Measurements from ENCODE around the gene MRPL22. TPM values are rescaled to one million over a fixed set of nuclear protein-coding genes. Genes with fewer than 3 reads are reported as not detected.

Gene MRPL22
- total RNA-seq, 1 donor from 2014 or later = 24.8 TPM

GRCh38 chr5:154896562-154897165 lies 44.2 kb upstream of the MRPL22 start:
- no peak for DNase-seq (ENCODE audit: extremely low spot score in 2 of 2)
- Histone ChIP-seq H3K4me3 (no peak overlapping the region), H3K9me3 (no peaks in the 10 kb centered on the region), H3K36me3 (peaks cover 0 to 55% of the 10 kb centered on the region in 2 donors), H3K4me1 (peaks cover 9% of the 10 kb centered on the region), H3K27me3 (no peaks in the 10 kb centered on the region), H3K27ac (no peak overlapping the region)
- TF ChIP-seq POLR2A (IDR thresholded peaks at IDR 0.05) (no peak), POLR2AphosphoS5 (IDR thresholded peaks at IDR 0.05; ENCODE audit: insufficient read depth in 1 of 2, low read depth in 1 of 2) (no peak), CTCF (IDR thresholded peaks at IDR 0.05) (no peak)
- intact Hi-C loops (cut with DNase I) = no loop called here

GRCh38 chr5:154898210-154898609 lies 42.7 kb upstream of the MRPL22 start:
- no peaks in the 10 kb centered on the region for H3K27me3 ChIP-seq
- H3K4me1 ChIP-seq = peaks cover 9% of the 10 kb centered on the region
- no peak for DNase-seq (ENCODE audit: extremely low spot score in 2 of 2)
- no peak overlapping the region for H3K27ac ChIP-seq
- H3K9me3 ChIP-seq = no peaks in the 10 kb centered on the region
- peaks cover 0 to 56% of the 10 kb centered on the region in 2 donors for H3K36me3 ChIP-seq
- no peak overlapping the region for H3K4me3 ChIP-seq
- TF ChIP-seq POLR2AphosphoS5 (IDR thresholded peaks at IDR 0.05; ENCODE audit: insufficient read depth in 1 of 2, low read depth in 1 of 2) (no peak), POLR2A (IDR thresholded peaks at IDR 0.05) (no peak), CTCF (IDR thresholded peaks at IDR 0.05) (no peak)
- intact Hi-C loops (cut with DNase I) = no loop called here

- H3K9me3 ChIP-seq = no peaks in the 10 kb centered on the region
- peaks cover 9% of the 10 kb centered on the region for H3K4me1 ChIP-seq
- peaks cover 0 to 59% of the 10 kb centered on the region in 2 donors for H3K36me3 ChIP-seq
- H3K27me3 ChIP-seq = no peaks in the 10 kb centered on the region
- TF ChIP-seq POLR2AphosphoS5 (IDR thresholded peaks at IDR 0.05; ENCODE audit: insufficient read depth in 1 of 2, low read depth in 1 of 2) = no peak
- TF ChIP-seq POLR2A (IDR thresholded peaks at IDR 0.05) = no peak
- TF ChIP-seq CTCF (IDR thresholded peaks at IDR 0.05) = no peak
- H3K27ac ChIP-seq = peak overlapping the region; percentile 59
- DNase-seq (ENCODE audit: extremely low spot score in 2 of 2) = no peak
- H3K4me3 ChIP-seq = no peak overlapping the region
- intact Hi-C loops (cut with DNase I) = no loop called here
Measured at GRCh38 chr5:154899151-154899816, 41.6 kb upstream of the MRPL22 start.

GRCh38 chr5:154900066-154900465 lies 40.8 kb upstream of the MRPL22 start:
- no peak overlapping the region for H3K4me3 ChIP-seq
- H3K27me3 ChIP-seq = no peaks in the 10 kb centered on the region
- H3K27ac ChIP-seq = peak overlapping the region; percentile 52
- TF ChIP-seq CTCF (IDR thresholded peaks at IDR 0.05) = no peak
- no peak for TF ChIP-seq POLR2AphosphoS5 (IDR thresholded peaks at IDR 0.05; ENCODE audit: insufficient read depth in 1 of 2, low read depth in 1 of 2)
- TF ChIP-seq POLR2A (IDR thresholded peaks at IDR 0.05) = no peak
- H3K36me3 ChIP-seq = peaks cover 0 to 64% of the 10 kb centered on the region in 2 donors
- no peak for DNase-seq (ENCODE audit: extremely low spot score in 2 of 2)
- no peaks in the 10 kb centered on the region for H3K9me3 ChIP-seq
- intact Hi-C loops (cut with DNase I) = no loop called here
- peaks cover 9% of the 10 kb centered on the region for H3K4me1 ChIP-seq

- H3K4me3 ChIP-seq = no peak overlapping the region
- peaks cover 0 to 61% of the 10 kb centered on the region in 2 donors for H3K36me3 ChIP-seq
- TF ChIP-seq POLR2AphosphoS5 (IDR thresholded peaks at IDR 0.05; ENCODE audit: insufficient read depth in 1 of 2, low read depth in 1 of 2) (no peak), CTCF (IDR thresholded peaks at IDR 0.05) (no peak), POLR2A (IDR thresholded peaks at IDR 0.05) (no peak)
- H3K27ac ChIP-seq = no peak overlapping the region
- no peak for DNase-seq (ENCODE audit: extremely low spot score in 2 of 2)
- no peaks in the 10 kb centered on the region for H3K9me3 ChIP-seq
- intact Hi-C loops (cut with DNase I) = no loop called here
- H3K4me1 ChIP-seq = peaks cover 9% of the 10 kb centered on the region
- no peaks in the 10 kb centered on the region for H3K27me3 ChIP-seq
Measured at GRCh38 chr5:154901276-154901675, 39.6 kb upstream of the MRPL22 start.
